CD14-positive monocyte (primary cell): ENCODE results near the gene DGKI. TPM values are rescaled to one million over a fixed set of nuclear protein-coding genes. Genes with fewer than 3 reads are reported as not detected.

ENCODE experiments used
- DNase-seq, 3 donors: peaks; one replicate each; pipeline ENCODE4 v3.0.0-alpha.2; 2011 to 2022
- H2AFZ ChIP-seq: 2 replicates; pipeline ENCODE4 v1.6.0; 2012; ENCODE audit warnings: mild to moderate bottlenecking, low read depth, low read length, inconsistent platforms; ENCODE audit not compliant: insufficient read depth, poor library complexity, severe bottlenecking
- H3K27ac ChIP-seq, 2 donors: 1 replicate in 1 of 2; 2 replicates in 1 of 2; pipeline ENCODE4 v1.5.1; 2012 to 2013; ENCODE audit warnings: low read length in 2 of 2, control low read depth in 1 of 2, inconsistent platforms in 1 of 2, low read depth in 1 of 2, mild to moderate bottlenecking in 1 of 2
- H3K27me3 ChIP-seq, 2 donors: one replicate each; pipeline versions ENCODE4 v1.6.0 to v1.6.1; 2011 to 2013; ENCODE audit warnings: low read length in 2 of 2; ENCODE audit not compliant: control insufficient read depth in 2 of 2, insufficient read depth in 2 of 2
- H3K36me3 ChIP-seq, 2 donors: replicated peaks in 1 of 2; 1 replicate in 1 of 2; 2 replicates in 1 of 2; pipeline versions ENCODE4 v1.5.1 to v1.6.1; 2012 to 2013; ENCODE audit warnings: low read length in 2 of 2, control low read depth in 1 of 2, inconsistent platforms in 1 of 2, mild to moderate bottlenecking in 1 of 2; ENCODE audit not compliant: insufficient read depth in 2 of 2, control insufficient read depth in 1 of 2
- H3K4me1 ChIP-seq, 2 donors: 1 replicate in 1 of 2; 2 replicates in 1 of 2; pipeline versions ENCODE4 v1.5.1 to v1.6.1; 2012 to 2013; ENCODE audit warnings: low read length in 2 of 2, control low read depth in 1 of 2, inconsistent platforms in 1 of 2, mild to moderate bottlenecking in 1 of 2, moderate library complexity in 1 of 2; ENCODE audit not compliant: insufficient read depth in 2 of 2, control insufficient read depth in 1 of 2
- H3K4me2 ChIP-seq: replicated peaks from 2 replicates; pipeline ENCODE3; 2012; ENCODE audit warnings: low read length, moderate library complexity, mild to moderate bottlenecking; ENCODE audit not compliant: poor library complexity, severe bottlenecking; ENCODE audit errors: extremely low read depth
- H3K4me3 ChIP-seq, 3 experiments: fragments of 200-600 bp in 1 of 3; sonication (generic) in 1 of 3; replicated peaks in 1 of 3; 1 replicate in 2 of 3; 2 replicates in 1 of 3; pipeline ENCODE4 v1.5.1; 2011 to 2013; ENCODE audit warnings: low read length in 3 of 3, mild to moderate bottlenecking in 3 of 3, control low read depth in 2 of 3, low read depth in 2 of 3, inconsistent platforms in 1 of 3, moderate library complexity in 1 of 3
- H3K79me2 ChIP-seq: 2 replicates; pipeline ENCODE4 v1.6.0; 2012; ENCODE audit warnings: mild to moderate bottlenecking, control low read depth, inconsistent platforms, low read length, moderate library complexity; ENCODE audit not compliant: insufficient read depth
- H3K9ac ChIP-seq: 2 replicates; pipeline ENCODE4 v1.6.0; 2017; ENCODE audit warnings: low read length, mild to moderate bottlenecking; ENCODE audit not compliant: insufficient read depth, poor library complexity, severe bottlenecking
- H3K9me3 ChIP-seq, 2 donors: replicated peaks in 1 of 2; 1 replicate in 1 of 2; 2 replicates in 1 of 2; pipeline versions ENCODE4 v1.5.1 to v1.6.1; 2012 to 2013; ENCODE audit warnings: low read length in 2 of 2, control low read depth in 1 of 2; ENCODE audit not compliant: control insufficient read depth in 1 of 2, insufficient read depth in 1 of 2
- H4K20me1 ChIP-seq: 2 replicates; pipeline ENCODE4 v1.6.0; 2012; ENCODE audit warnings: mild to moderate bottlenecking, low read length, control low read depth, moderate library complexity; ENCODE audit not compliant: insufficient read depth
- H3K27ac Mint-ChIP-seq, 7 donors: one replicate each; pipeline ENCODE4 v1.8.0; 2020; ENCODE audit warnings: mild to moderate bottlenecking in 7 of 7, mixed read lengths in 7 of 7, moderate library complexity in 6 of 7, inconsistent platforms in 2 of 7
- H3K27me3 Mint-ChIP-seq, 3 donors: one replicate each; pipeline ENCODE4 v1.8.0; 2021 to 2022; ENCODE audit warnings: low read depth in 3 of 3, mild to moderate bottlenecking in 3 of 3, mixed read lengths in 3 of 3, moderate library complexity in 3 of 3, inconsistent platforms in 1 of 3
- H3K36me3 Mint-ChIP-seq, 2 donors: one replicate each; pipeline ENCODE4 v1.8.0; 2020; ENCODE audit warnings: mixed read lengths in 2 of 2, inconsistent platforms in 1 of 2, mild to moderate bottlenecking in 1 of 2
- H3K4me1 Mint-ChIP-seq: one replicate; pipeline ENCODE4 v1.8.0; 2020; ENCODE audit warnings: mild to moderate bottlenecking, mixed read lengths
- H3K4me3 Mint-ChIP-seq, 2 donors: one replicate each; pipeline ENCODE4 v1.8.0; 2020; ENCODE audit warnings: mild to moderate bottlenecking in 2 of 2, mixed read lengths in 2 of 2, moderate library complexity in 1 of 2
- H3K9me3 Mint-ChIP-seq, 7 donors: one replicate each; pipeline ENCODE4 v1.8.0; 2020 to 2022; ENCODE audit warnings: mixed read lengths in 7 of 7, mild to moderate bottlenecking in 6 of 7, moderate library complexity in 6 of 7, inconsistent platforms in 2 of 7
- WGBS: methylation state at CpG from one replicate; pipeline ENCODE4 v1.1.5; 2013; ENCODE audit warnings: missing lambda C conversion rate; ENCODE audit not compliant: insufficient coverage; 5-methylcytosine and 5-hydroxymethylcytosine counted together
- intact Hi-C, 2 donors: fragments of 100-400 bp; cut with micrococcal nuclease; formaldehyde crosslinking; loops; one replicate each; pipeline versions ENCODE4 v1.15.0 to v1.15.1; 2023
- polyA plus RNA-seq, 3 donors: library from polyadenylated mRNA; depleted of rRNA in 1 of 3; unstranded in 2 of 3; stranded (reverse) in 1 of 3; fragments of 300-500 nt in 2 of 3; fragments of >200 nt in 1 of 3; fragmentation: Illumina TruSeq in 2 of 3; gene quantifications; 1 replicate in 2 of 3; 2 replicates in 1 of 3; pipeline ENCODE4 v1.2.3, GENCODE V29; 2012 to 2021
- TF ChIP-seq, protein P1 (sequence below): fragments of 200-600 bp; IDR thresholded peaks from one replicate; pipeline ENCODE4 v1.8.0; 2022; ENCODE audit warnings: antibody characterized with exemption, mild to moderate bottlenecking

DGKI gene
- polyA plus RNA-seq, 3 donors: not detected

GRCh38 chr7:137547485-137547884 lies 299.3 kb downstream of the DGKI start:
- H3K9me3 Mint-ChIP-seq: peaks cover 0 to 2% (median 0%) of the 10 kb centered on the region in 7 donors
- Histone ChIP-seq H3K4me2 (no peak overlapping the region), H3K4me3 (no peak overlapping the region), H3K36me3 (no peaks in the 10 kb centered on the region), H2AFZ (no peak overlapping the region), H3K9ac (no peak overlapping the region), H3K79me2 (no peaks in the 10 kb centered on the region), H4K20me1 (no peaks in the 10 kb centered on the region), H3K9me3 (no peaks in the 10 kb centered on the region), H3K27ac (no peak overlapping the region), H3K4me1 (no peaks in the 10 kb centered on the region), H3K27me3 (no peaks in the 10 kb centered on the region)
- WGBS: 95% methylated on average over 3 of the region's 3 CpGs
- intact Hi-C loops: no loop called here
- no peak overlapping the region for H3K4me3 Mint-ChIP-seq
- H3K36me3 Mint-ChIP-seq: no peaks in the 10 kb centered on the region
- no peak overlapping the region for H3K27ac Mint-ChIP-seq
- no peak for DNase-seq
- H3K4me1 Mint-ChIP-seq: no peaks in the 10 kb centered on the region
- TF ChIP-seq, protein P1, sequence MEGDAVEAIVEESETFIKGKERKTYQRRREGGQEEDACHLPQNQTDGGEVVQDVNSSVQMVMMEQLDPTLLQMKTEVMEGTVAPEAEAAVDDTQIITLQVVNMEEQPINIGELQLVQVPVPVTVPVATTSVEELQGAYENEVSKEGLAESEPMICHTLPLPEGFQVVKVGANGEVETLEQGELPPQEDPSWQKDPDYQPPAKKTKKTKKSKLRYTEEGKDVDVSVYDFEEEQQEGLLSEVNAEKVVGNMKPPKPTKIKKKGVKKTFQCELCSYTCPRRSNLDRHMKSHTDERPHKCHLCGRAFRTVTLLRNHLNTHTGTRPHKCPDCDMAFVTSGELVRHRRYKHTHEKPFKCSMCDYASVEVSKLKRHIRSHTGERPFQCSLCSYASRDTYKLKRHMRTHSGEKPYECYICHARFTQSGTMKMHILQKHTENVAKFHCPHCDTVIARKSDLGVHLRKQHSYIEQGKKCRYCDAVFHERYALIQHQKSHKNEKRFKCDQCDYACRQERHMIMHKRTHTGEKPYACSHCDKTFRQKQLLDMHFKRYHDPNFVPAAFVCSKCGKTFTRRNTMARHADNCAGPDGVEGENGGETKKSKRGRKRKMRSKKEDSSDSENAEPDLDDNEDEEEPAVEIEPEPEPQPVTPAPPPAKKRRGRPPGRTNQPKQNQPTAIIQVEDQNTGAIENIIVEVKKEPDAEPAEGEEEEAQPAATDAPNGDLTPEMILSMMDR: no peak
- H3K27me3 Mint-ChIP-seq: peaks cover 0 to 5% (median 0%) of the 10 kb centered on the region in 3 donors

DNA sequence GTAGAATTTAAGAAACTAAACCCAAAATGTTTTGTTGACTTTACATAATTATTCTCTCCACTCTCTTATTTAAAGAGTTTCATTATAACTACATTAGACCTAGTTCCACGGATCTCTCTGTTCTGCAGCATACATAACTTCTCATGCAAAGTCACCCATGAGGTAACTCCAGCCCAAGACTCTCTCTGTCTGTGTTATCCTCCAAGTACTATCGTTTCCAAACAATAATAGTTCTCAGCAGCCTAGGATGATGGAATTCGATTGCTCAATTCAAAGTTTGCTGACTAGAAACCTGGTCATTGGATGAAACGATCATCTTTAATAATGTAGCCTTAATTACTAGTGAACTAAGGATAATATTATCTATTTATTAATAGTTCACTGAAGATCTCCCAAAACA lies 300.1 kb downstream of the DGKI start:
- H4K20me1 ChIP-seq: no peaks in the 10 kb centered on the region
- H3K79me2 ChIP-seq: no peaks in the 10 kb centered on the region
- no peak overlapping the region for H3K27ac ChIP-seq
- intact Hi-C loops: no loop called here
- no peak overlapping the region for H3K9ac ChIP-seq
- Mint-ChIP-seq H3K27ac (no peak overlapping the region), H3K4me3 (no peak overlapping the region), H3K4me1 (no peaks in the 10 kb centered on the region), H3K27me3 (peaks cover 0 to 3% (median 0%) of the 10 kb centered on the region in 3 donors), H3K9me3 (peaks cover 0 to 2% (median 0%) of the 10 kb centered on the region in 7 donors), H3K36me3 (no peaks in the 10 kb centered on the region)
- no peak overlapping the region for H3K4me2 ChIP-seq
- 92% methylated on average over 2 of the region's 4 CpGs for WGBS
- no peak overlapping the region for H3K4me3 ChIP-seq
- no peaks in the 10 kb centered on the region for H3K27me3 ChIP-seq
- no peaks in the 10 kb centered on the region for H3K9me3 ChIP-seq
- TF ChIP-seq, protein P1: no peak
- no peak for DNase-seq
- H3K4me1 ChIP-seq: no peaks in the 10 kb centered on the region
- H3K36me3 ChIP-seq: no peaks in the 10 kb centered on the region
- no peak overlapping the region for H2AFZ ChIP-seq
